PC-9 (cell line): ENCODE measurements around the gene METTL15.

Experiments used
- EZH2 ChIP-seq: fragments of 200-600 bp; sonication (generic); IDR thresholded peaks from 2 replicates; pipeline ENCODE4 v1.8.0; 2017; ENCODE audit warnings: antibody characterized with exemption, low read depth
- TF ChIP-seq, protein P1 (sequence below): fragments of 200-600 bp; sonication (generic); conservative IDR thresholded peaks from 2 replicates; pipeline ENCODE4 v1.6.1; 2017; ENCODE audit warnings: mixed run types, antibody characterized with exemption, mild to moderate bottlenecking, moderate library complexity

DNA sequence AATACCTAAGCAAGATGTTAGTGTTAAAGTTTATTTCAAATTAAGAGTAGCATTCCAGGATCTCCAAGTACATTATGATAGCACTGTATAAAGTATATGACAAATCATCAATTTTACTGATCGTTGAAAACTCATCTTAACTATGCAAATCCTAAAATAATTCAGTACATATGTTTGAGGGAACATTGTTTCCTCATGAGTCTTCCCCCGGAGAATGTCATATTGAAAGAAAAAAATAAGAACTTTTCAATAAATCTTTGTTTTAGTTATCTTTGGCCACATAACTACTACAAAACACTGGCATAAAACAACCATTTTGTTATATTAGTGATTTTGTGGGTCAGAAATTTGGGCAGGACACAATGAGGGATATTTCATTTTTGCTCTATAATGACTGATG is 135.4 kb downstream of the METTL15 start:
- TF ChIP-seq, protein P1, sequence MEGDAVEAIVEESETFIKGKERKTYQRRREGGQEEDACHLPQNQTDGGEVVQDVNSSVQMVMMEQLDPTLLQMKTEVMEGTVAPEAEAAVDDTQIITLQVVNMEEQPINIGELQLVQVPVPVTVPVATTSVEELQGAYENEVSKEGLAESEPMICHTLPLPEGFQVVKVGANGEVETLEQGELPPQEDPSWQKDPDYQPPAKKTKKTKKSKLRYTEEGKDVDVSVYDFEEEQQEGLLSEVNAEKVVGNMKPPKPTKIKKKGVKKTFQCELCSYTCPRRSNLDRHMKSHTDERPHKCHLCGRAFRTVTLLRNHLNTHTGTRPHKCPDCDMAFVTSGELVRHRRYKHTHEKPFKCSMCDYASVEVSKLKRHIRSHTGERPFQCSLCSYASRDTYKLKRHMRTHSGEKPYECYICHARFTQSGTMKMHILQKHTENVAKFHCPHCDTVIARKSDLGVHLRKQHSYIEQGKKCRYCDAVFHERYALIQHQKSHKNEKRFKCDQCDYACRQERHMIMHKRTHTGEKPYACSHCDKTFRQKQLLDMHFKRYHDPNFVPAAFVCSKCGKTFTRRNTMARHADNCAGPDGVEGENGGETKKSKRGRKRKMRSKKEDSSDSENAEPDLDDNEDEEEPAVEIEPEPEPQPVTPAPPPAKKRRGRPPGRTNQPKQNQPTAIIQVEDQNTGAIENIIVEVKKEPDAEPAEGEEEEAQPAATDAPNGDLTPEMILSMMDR, result no peak
- no peak for TF ChIP-seq EZH2
